IMR-90 (cell line): ENCODE measurements around the gene WASHC2C.

Source experiments
- CTCF ChIP-seq: conservative IDR thresholded peaks from 2 replicates; pipeline ENCODE4 v1.5.1; 2012; ENCODE audit warnings: mild to moderate bottlenecking, low read depth, low read length, improper control_type of control experiment
- POLR2A ChIP-seq: IDR thresholded peaks from 2 replicates; pipeline ENCODE4 v1.6.1; 2012; ENCODE audit warnings: mild to moderate bottlenecking, low read depth, low read length
- TF ChIP-seq, protein P1 (sequence below): fragments of 150-350 bp; IDR thresholded peaks from 2 replicates; pipeline ENCODE4 v1.6.1; 2017; ENCODE audit warnings: mild to moderate bottlenecking, antibody characterized with exemption, low read length, low read depth

GRCh38 chr10:45819552-45819951, 92.5 kb downstream of the WASHC2C start:
- TF ChIP-seq CTCF: no peak
- TF ChIP-seq, protein P1, sequence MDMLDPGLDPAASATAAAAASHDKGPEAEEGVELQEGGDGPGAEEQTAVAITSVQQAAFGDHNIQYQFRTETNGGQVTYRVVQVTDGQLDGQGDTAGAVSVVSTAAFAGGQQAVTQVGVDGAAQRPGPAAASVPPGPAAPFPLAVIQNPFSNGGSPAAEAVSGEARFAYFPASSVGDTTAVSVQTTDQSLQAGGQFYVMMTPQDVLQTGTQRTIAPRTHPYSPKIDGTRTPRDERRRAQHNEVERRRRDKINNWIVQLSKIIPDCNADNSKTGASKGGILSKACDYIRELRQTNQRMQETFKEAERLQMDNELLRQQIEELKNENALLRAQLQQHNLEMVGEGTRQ: no peak
- TF ChIP-seq POLR2A: no peak
